WI38 (cell line): ENCODE data around the gene DNAH14.
"Not testable (repeated sequence)": the region's sequence is repeated elsewhere in the genome, so short reads cannot be mapped to it uniquely, and the experiment has no call there.

Experiments used
- H3K4me3 ChIP-seq: 2 replicates; pipeline ENCODE4 v1.5.1; 2011; ENCODE audit warnings: low read depth, mild to moderate bottlenecking, control low read depth, low read length
- TF ChIP-seq, protein P1 (sequence below): IDR thresholded peaks from 2 replicates; pipeline ENCODE4 v1.5.1; 2012; ENCODE audit warnings: low read depth, mild to moderate bottlenecking, control low read depth, low read length

The DNAH14 gene

DNA sequence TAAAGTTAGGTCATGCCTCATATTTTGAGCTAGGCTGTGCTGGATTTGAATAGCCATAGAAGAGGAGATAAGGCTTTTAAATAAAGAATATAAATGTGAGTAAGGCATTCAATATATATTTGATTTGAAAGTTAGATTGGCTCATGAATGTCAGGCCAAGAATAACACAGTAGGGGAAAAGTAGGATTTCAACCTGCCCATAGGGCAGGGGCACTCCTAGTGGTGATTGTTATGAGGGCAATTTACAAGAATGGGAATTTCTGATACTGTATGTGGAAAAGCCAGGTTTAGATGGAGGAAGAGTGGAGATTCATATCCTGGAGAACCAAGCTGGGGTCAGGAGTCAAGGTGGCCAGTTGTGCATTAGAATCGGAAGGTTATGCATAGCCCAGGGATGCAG is 74.9 kb downstream of the DNAH14 start:
- TF ChIP-seq, protein P1, sequence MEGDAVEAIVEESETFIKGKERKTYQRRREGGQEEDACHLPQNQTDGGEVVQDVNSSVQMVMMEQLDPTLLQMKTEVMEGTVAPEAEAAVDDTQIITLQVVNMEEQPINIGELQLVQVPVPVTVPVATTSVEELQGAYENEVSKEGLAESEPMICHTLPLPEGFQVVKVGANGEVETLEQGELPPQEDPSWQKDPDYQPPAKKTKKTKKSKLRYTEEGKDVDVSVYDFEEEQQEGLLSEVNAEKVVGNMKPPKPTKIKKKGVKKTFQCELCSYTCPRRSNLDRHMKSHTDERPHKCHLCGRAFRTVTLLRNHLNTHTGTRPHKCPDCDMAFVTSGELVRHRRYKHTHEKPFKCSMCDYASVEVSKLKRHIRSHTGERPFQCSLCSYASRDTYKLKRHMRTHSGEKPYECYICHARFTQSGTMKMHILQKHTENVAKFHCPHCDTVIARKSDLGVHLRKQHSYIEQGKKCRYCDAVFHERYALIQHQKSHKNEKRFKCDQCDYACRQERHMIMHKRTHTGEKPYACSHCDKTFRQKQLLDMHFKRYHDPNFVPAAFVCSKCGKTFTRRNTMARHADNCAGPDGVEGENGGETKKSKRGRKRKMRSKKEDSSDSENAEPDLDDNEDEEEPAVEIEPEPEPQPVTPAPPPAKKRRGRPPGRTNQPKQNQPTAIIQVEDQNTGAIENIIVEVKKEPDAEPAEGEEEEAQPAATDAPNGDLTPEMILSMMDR = no peak
- no peak overlapping the region for H3K4me3 ChIP-seq

- not testable (repeated sequence) for H3K4me3 ChIP-seq
Measured at GRCh38 chr1:225006352-225006751, 76.9 kb downstream of the DNAH14 start.

GRCh38 chr1:225008050-225008449 is 78.6 kb downstream of the DNAH14 start:
- not testable (repeated sequence) for H3K4me3 ChIP-seq

DNA sequence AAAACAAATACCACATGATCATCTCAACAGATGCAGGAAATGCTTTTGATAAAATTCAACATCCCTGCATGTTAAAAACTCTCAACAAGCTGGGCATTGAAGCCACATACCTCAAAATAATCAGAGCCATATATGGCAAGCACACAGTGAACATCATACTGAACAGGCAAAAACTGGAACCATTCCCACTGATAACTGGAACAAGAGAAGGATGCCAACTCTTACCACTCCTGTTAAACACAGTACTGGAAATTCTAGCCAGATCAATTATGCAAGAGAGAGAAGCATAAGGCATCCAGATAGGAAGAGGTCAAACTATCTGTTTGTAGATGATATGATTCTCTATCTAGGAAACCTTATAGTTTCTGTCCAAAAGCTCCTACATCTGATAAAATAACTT is 91.6 kb downstream of the DNAH14 start:
- H3K4me3 ChIP-seq = no peak overlapping the region
- TF ChIP-seq, protein P1 = no peak

DNA sequence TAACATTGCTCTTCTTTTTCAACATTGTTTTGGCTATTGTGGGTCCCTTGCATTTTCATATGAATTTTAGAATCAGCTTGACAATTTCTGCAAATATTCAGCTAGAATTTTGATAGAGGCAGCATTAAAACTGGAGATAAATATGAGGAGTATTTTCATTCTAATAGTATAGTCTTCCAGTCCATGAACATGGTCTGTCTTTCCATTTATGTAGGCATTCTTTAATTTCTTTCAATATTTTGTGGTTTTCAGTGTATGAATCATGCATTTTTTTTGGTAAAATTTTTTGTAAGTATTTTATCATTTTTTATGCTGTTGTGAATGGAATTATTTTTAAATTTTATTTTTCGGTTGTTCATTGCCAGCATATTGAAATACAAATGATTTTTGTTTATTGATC is 97.2 kb downstream of the DNAH14 start:
- TF ChIP-seq, protein P1 = no peak

GRCh38 chr1:225036441-225036840 is 107.0 kb downstream of the DNAH14 start:
- H3K4me3 ChIP-seq = not testable (repeated sequence)

More for the DNA sequence above, 97.2 kb downstream of the DNAH14 start:
- no peak overlapping the region for H3K4me3 ChIP-seq

DNA sequence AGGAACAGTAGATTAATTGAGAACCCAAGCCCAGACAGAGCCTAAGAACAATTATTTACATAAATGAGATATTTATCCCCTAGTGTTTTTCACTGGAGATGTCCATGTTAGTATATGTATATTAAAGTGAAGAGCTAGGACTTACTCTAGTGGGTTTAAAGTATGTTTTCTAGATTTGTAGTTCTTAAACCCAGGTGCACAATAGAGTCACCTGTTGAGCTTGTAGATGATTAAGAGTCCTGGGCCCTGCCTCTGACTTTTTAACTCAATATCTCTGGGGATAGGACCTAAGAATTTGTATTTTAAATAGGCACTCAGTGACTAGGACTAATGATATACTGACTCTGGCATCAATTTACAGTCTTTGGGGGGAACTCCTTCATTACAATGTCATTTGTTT is 112.8 kb downstream of the DNAH14 start:
- TF ChIP-seq, protein P1 = no peak
- no peak overlapping the region for H3K4me3 ChIP-seq

- H3K4me3 ChIP-seq = no peak overlapping the region
- TF ChIP-seq, protein P1 = no peak
Measured at GRCh38 chr1:225044258-225044657, 114.8 kb downstream of the DNAH14 start.

GRCh38 chr1:225049594-225049993 is 120.1 kb downstream of the DNAH14 start:
- TF ChIP-seq, protein P1 = no peak
- H3K4me3 ChIP-seq = no peak overlapping the region
